GM12878 (cell line): ENCODE data around the gene IL34. TPM values are rescaled to one million over a fixed set of nuclear protein-coding genes. Genes with fewer than 3 reads are reported as not detected.

Experiments used
- ATAC-seq: fragments of 200-7000 bp; cut with Tn5 transposase; 3 replicates; pipeline ENCODE4 v1.9.1; 2020; ENCODE audit warnings: mild to moderate bottlenecking, moderate library complexity
- BruUV-seq: library from RNA; stranded (reverse); fragments of 400-500 nt; replicated peaks from 2 replicates; lab custom pipeline; 2021; lab: Mats Ljungman, UMichigan
- CTCF ChIA-PET: fragments of 300-600 bp; sonication (Branson Sonifier 250); formaldehyde crosslinking; extraction: SDS; loops from one replicate; lab custom pipeline; 2021; ENCODE audit warnings: inconsistent platforms; lab: Yijun Ruan, JAX
- POLR2A ChIA-PET: fragments of 350-600 bp; formaldehyde crosslinking; extraction: SDS; loops from one replicate; lab custom pipeline; 2021; ENCODE audit warnings: inconsistent platforms; lab: Charles Lee
- RAD21 ChIA-PET: fragments of 300-600 bp; sonication (Branson Sonifier 250); formaldehyde crosslinking; loops from one replicate; lab custom pipeline; 2023; ENCODE audit warnings: antibody characterized with exemption; ENCODE audit not compliant: unreplicated experiment; lab: Charles Lee
- SMC1A ChIA-PET: fragments of 300-600 bp; sonication (Branson Sonifier 250); formaldehyde crosslinking; loops from one replicate; lab custom pipeline; 2023; ENCODE audit not compliant: unreplicated experiment, uncharacterized antibody; lab: Charles Lee
- DNase-seq: peaks from one replicate; pipeline ENCODE4 v3.0.0-alpha.2; 2011; ENCODE audit warnings: low read depth, low spot score
- FAIRE-seq: peaks from 3 replicates; lab custom pipeline; 2011; peaks lifted over from hg19 to GRCh38; lab: Jason Lieb, UNC
- H2AFZ ChIP-seq: 2 replicates; pipeline ENCODE4 v1.6.0; 2011; ENCODE audit warnings: low read depth, low read length, control low read depth; ENCODE audit not compliant: control insufficient read depth
- H3K27ac ChIP-seq: 2 replicates; pipeline ENCODE4 v1.5.1; 2011; ENCODE audit warnings: control low read depth; ENCODE audit not compliant: control insufficient read depth, insufficient read depth
- H3K27me3 ChIP-seq, 2 experiments: replicated peaks in 1 of 2; 2 replicates each; pipeline versions ENCODE4 v1.6.0 to v1.6.1; 2011; ENCODE audit warnings: low read length in 1 of 2; ENCODE audit not compliant: control insufficient read depth in 2 of 2, insufficient read depth in 2 of 2
- H3K36me3 ChIP-seq, 2 experiments: 2 replicates each; pipeline ENCODE4 v1.5.1; 2011; ENCODE audit warnings: low read length in 1 of 2; ENCODE audit not compliant: control insufficient read depth in 2 of 2, insufficient read depth in 2 of 2
- H3K4me1 ChIP-seq: 2 replicates; pipeline ENCODE4 v1.6.1; 2011; ENCODE audit warnings: mild to moderate bottlenecking, low read length, moderate library complexity, mixed read lengths; ENCODE audit not compliant: control insufficient read depth, insufficient read depth
- H3K4me2 ChIP-seq: 2 replicates; pipeline ENCODE4 v1.6.0; 2011; ENCODE audit warnings: control low read depth; ENCODE audit not compliant: control insufficient read depth, insufficient read depth
- H3K4me3 ChIP-seq: fragments of 200-600 bp; sonication (generic); 2 replicates; pipeline ENCODE4 v1.5.1; 2016
- H3K79me2 ChIP-seq: 2 replicates; pipeline ENCODE4 v1.6.0; 2011; ENCODE audit warnings: low read length; ENCODE audit not compliant: control insufficient read depth, insufficient read depth
- H3K9ac ChIP-seq: 2 replicates; pipeline ENCODE4 v1.8.0; 2011; ENCODE audit warnings: low read length, control low read depth, mixed read lengths; ENCODE audit not compliant: control insufficient read depth, insufficient read depth
- H3K9me3 ChIP-seq: replicated peaks from 3 replicates; pipeline ENCODE4 v1.5.1; 2011; ENCODE audit warnings: mild to moderate bottlenecking, low read length; ENCODE audit not compliant: control insufficient read depth, insufficient read depth
- H4K20me1 ChIP-seq: 2 replicates; pipeline ENCODE4 v1.6.0; 2011; ENCODE audit not compliant: control insufficient read depth, insufficient read depth
- BMI1 ChIP-seq: fragments of 450-650 bp; IDR thresholded peaks from 2 replicates; pipeline ENCODE4 v1.6.1; 2016; ENCODE audit warnings: mild to moderate bottlenecking, moderate library complexity, borderline replicate concordance
- E4F1 ChIP-seq: fragments of 450-650 bp; IDR thresholded peaks from 2 replicates; pipeline ENCODE4 v1.6.1; 2018; ENCODE audit warnings: borderline replicate concordance, mild to moderate bottlenecking; ENCODE audit not compliant: partially characterized antibody
- EED ChIP-seq: sonication (generic); IDR thresholded peaks from 2 replicates; pipeline ENCODE4 v1.6.1; 2016; ENCODE audit warnings: antibody characterized with exemption, low read depth
- FOS ChIP-seq: IDR thresholded peaks from 3 replicates; pipeline ENCODE4 v1.6.1; 2011; ENCODE audit warnings: borderline replicate concordance; ENCODE audit not compliant: insufficient read length; ENCODE audit errors: extremely low read depth
- GATAD2B ChIP-seq: fragments of 450-650 bp; conservative IDR thresholded peaks from 2 replicates; pipeline ENCODE4 v1.6.1; 2017; ENCODE audit warnings: low read depth, mild to moderate bottlenecking, moderate library complexity
- HDGF ChIP-seq: fragments of 450-650 bp; IDR thresholded peaks from 2 replicates; pipeline ENCODE4 v1.6.1; 2016; ENCODE audit warnings: antibody characterized with exemption
- HSF1 ChIP-seq: fragments of 150-350 bp; IDR thresholded peaks from 2 replicates; pipeline ENCODE4 v1.6.1; 2014; ENCODE audit warnings: mild to moderate bottlenecking, low read depth, low read length
- POLR2A ChIP-seq: IDR thresholded peaks from 2 replicates; pipeline ENCODE4 v1.6.1; 2011; ENCODE audit warnings: low read depth, mild to moderate bottlenecking, low read length
- SMARCA5 ChIP-seq: fragments of 450-650 bp; IDR thresholded peaks from 2 replicates; pipeline ENCODE4 v1.6.1; 2017; ENCODE audit warnings: mild to moderate bottlenecking
- SPI1 ChIP-seq: IDR thresholded peaks from 2 replicates; pipeline ENCODE4 v1.6.1; 2011; ENCODE audit warnings: low read depth, mild to moderate bottlenecking, low read length, moderate library complexity, borderline replicate concordance; ENCODE audit not compliant: insufficient read depth
- SREBF1 ChIP-seq: IDR thresholded peaks from 2 replicates; pipeline ENCODE4 v1.6.1; 2012; ENCODE audit warnings: mild to moderate bottlenecking, low read length
- USF1 ChIP-seq: IDR thresholded peaks from 2 replicates; pipeline ENCODE4 v1.6.1; 2011; ENCODE audit warnings: borderline replicate concordance, low read depth, mild to moderate bottlenecking, moderate library complexity, mixed read lengths, low read length; ENCODE audit not compliant: insufficient read depth; ENCODE audit errors: extremely low read length
- ZBTB40 ChIP-seq: fragments of 450-650 bp; IDR thresholded peaks from 2 replicates; pipeline ENCODE4 v1.6.1; 2016; ENCODE audit warnings: mild to moderate bottlenecking, moderate library complexity, borderline replicate concordance
- ZNF207 ChIP-seq: fragments of 450-650 bp; IDR thresholded peaks from 2 replicates; pipeline ENCODE4 v1.6.1; 2014; ENCODE audit warnings: antibody characterized with exemption, mild to moderate bottlenecking, borderline replicate concordance
- WGBS: methylation state at CpG from one replicate; pipeline ENCODE4 v1.1.6; 2016; ENCODE audit warnings: low lambda C conversion rate; ENCODE audit not compliant: insufficient replicate concordance, insufficient coverage; ENCODE audit errors: missing lambda C conversion rate; 5-methylcytosine and 5-hydroxymethylcytosine counted together
- in situ Hi-C: fragments of 300-500 bp; cut with MboI; formaldehyde crosslinking; loops from 9 replicates; pipeline ENCODE4 v1.14.3; 2018; ENCODE audit warnings: mixed read lengths
- intact Hi-C: fragments of 100-400 bp; cut with micrococcal nuclease; formaldehyde crosslinking; loops from one replicate; pipeline ENCODE4 v1.14.2; 2022; ENCODE audit not compliant: unreplicated experiment
- polyA plus RNA-seq, 11 experiments: library from polyadenylated mRNA; depleted of rRNA in 4 of 11; unstranded in 6 of 11; stranded (reverse) in 5 of 11; fragments of >200 nt; fragmentation: Nextera tagmentation in 4 of 11; fragmentation: Illumina TruSeq in 1 of 11; extraction: Ambion mirVana in 4 of 11; extraction: Trizol in 1 of 11; gene quantifications; 1 replicate in 1 of 11; 2 replicates in 10 of 11; pipeline versions ENCODE4 v1.2.1 to v1.2.3, GENCODE V29; 2011 to 2016; ENCODE audit warnings: inconsistent platforms in 2 of 11, missing spikeins in 2 of 11, low read depth in 1 of 11
- total RNA-seq, 4 experiments: library from RNA; depleted of rRNA in 3 of 4; stranded (reverse); fragments of >200 nt in 3 of 4; fragmentation: Illumina TruSeq in 1 of 4; extraction: Trizol in 1 of 4; gene quantifications; 2 replicates each; pipeline versions ENCODE4 v1.2.1 to v1.2.3, GENCODE V29; 2013 to 2021

The IL34 gene
- total and polyA plus RNA-seq, 10 of the 15 experiments (the other 5 are each of a cell fraction or from before 2014, with no cell fraction given), result 0.27 to 0.40 TPM; not detected in 8

- DNase-seq, result no peak
- ChIA-PET SMC1A (no interaction called here), POLR2A (no interaction called here), RAD21 (no interaction called here), CTCF (no interaction called here)
- H2AFZ ChIP-seq, result no peak overlapping the region
- in situ Hi-C loops, result no loop called here
- BruUV-seq, result no TSS peak
- H3K4me3 ChIP-seq, result no peak overlapping the region
- H3K36me3 ChIP-seq, result no peaks in the 10 kb centered on the region
- no peaks in the 10 kb centered on the region for H4K20me1 ChIP-seq
- 64% methylated on average over 17 of the region's 18 CpGs for WGBS
- H3K4me1 ChIP-seq, result no peaks in the 10 kb centered on the region
- H3K79me2 ChIP-seq, result no peaks in the 10 kb centered on the region
- no peak overlapping the region for H3K27ac ChIP-seq
- H3K9ac ChIP-seq, result no peak overlapping the region
- no peak overlapping the region for H3K4me2 ChIP-seq
- no peaks in the 10 kb centered on the region for H3K9me3 ChIP-seq
- FAIRE-seq, result no peak
- intact Hi-C loops, result no loop called here
- no peak; the same call in 2 of the 3 replicates for ATAC-seq
- H3K27me3 ChIP-seq, result no peaks in the 10 kb centered on the region; a peak in 1 of 4 replicates
- TF ChIP-seq SPI1, result no peak
- no peak for TF ChIP-seq EED
- no peak for TF ChIP-seq USF1
- no peak for TF ChIP-seq SMARCA5
- TF ChIP-seq BMI1, result no peak
- TF ChIP-seq HSF1, result no peak
- TF ChIP-seq FOS, result no peak
- TF ChIP-seq POLR2A, result no peak
- TF ChIP-seq SREBF1, result no peak
- no peak for TF ChIP-seq ZBTB40
- TF ChIP-seq HDGF, result no peak
- no peak for TF ChIP-seq E4F1
- no peak for TF ChIP-seq GATAD2B
- no peak for TF ChIP-seq ZNF207
These were observed 35.8 kb upstream of the IL34 start for GRCh38 chr16:70610273-70611223.
